ENCODE results near the gene CC2D2B.
"Not testable (repeated sequence)": the region's sequence is repeated elsewhere in the genome, so short reads cannot be mapped to it uniquely, and the experiment has no call there.

CC2D2B gene

DNA sequence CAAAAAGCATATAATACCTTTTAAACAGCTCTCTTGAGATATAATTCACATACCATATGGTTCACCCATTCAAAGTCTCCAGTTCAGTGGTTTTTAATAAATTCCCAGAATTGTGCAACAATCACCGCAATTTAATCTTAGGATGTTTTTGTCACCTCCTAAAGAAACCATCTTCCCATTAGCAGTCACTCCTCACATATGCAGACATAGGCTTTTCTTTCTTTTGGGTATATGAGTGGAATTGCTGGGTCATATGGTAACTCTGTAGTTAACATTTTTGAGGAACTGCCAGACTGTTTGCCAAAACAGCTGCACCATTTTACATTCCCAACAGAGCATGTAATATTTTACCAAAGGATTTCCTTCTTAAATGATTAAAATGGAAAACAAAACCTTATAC lies 57.0 kb downstream of the CC2D2B start:
- H3K27ac Mint-ChIP-seq, result no peak overlapping the region
- H3K36me3 Mint-ChIP-seq (ENCODE audit: low read depth), result no peaks in the 10 kb centered on the region
- peaks cover 8% of the 10 kb centered on the region for H3K9me3 Mint-ChIP-seq
- H3K4me1 Mint-ChIP-seq (ENCODE audit: low read depth), result peaks cover 22% of the 10 kb centered on the region
- no peak overlapping the region for H3K4me3 Mint-ChIP-seq
- H3K27me3 Mint-ChIP-seq, result no peaks in the 10 kb centered on the region

DNA sequence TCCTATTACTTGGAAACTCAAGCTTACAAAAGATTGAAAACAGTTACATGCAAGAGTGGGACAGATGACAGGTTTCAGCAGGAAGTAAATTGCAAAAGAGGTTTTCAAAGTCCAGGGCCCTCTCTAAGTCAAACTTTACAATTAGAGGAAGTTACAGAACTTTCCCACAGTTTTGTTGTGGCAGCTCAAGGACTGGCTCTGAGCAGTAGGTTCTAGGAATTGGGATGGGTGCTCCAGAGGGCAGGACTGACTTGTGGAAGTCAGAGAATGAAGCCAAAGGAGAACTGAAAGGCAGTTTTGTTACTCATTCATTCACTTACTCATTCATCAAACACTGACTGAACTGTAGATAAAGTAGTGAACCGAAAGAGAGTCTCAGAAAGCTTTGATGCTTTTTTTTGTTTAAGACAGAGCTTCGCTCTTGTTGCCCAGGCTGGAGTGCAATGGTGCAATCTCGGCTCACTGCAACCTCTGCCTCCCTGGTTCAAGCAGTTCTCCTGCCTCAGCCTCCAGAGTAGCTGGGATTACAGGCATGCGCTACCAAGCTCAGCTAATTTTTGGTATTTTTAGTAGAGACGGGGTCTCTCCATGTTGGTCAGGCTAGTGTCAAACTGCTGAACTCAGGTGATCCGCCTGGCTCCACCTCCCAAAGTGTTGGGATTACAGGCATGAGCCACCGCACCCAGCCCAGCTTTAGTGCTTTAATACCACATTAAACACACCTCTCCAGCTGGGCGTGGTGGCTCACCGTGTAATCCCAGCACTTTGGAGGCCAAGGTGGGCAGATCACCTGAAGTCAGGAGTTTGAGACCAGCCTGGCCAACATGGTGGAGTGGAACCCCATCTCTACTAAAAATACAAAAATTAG lies 68.8 kb downstream of the CC2D2B start:
- Mint-ChIP-seq H3K36me3 (ENCODE audit: low read depth) (no peaks in the 10 kb centered on the region), H3K27ac (no peak overlapping the region), H3K27me3 (peaks cover 4% of the 10 kb centered on the region), H3K9me3 (no peaks in the 10 kb centered on the region), H3K4me1 (ENCODE audit: low read depth) (no peaks in the 10 kb centered on the region), H3K4me3 (no peak overlapping the region)

DNA sequence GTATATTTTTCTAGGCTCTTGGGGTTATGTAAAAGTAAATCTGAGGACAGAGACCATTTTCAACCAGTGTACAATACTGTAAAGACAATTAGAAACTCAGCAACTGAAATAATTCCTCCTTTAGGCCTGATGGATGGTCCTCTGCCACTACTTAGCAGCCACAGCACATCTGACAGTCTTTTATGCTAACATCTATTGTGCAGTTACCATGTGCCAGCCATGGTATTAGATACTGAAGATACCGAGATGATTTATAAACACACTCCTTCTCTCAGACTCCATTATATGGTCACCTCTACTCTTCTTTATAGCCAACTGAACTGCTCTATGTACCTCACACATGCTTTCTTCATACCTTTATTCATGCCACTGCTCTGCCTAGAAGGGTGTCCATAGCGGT lies 74.4 kb downstream of the CC2D2B start:
- no peaks in the 10 kb centered on the region for H3K9me3 Mint-ChIP-seq
- H3K27me3 Mint-ChIP-seq, result no peaks in the 10 kb centered on the region
- no peak overlapping the region for H3K27ac Mint-ChIP-seq
- no peaks in the 10 kb centered on the region for H3K4me1 Mint-ChIP-seq (ENCODE audit: low read depth)
- no peak overlapping the region for H3K4me3 Mint-ChIP-seq
- no peaks in the 10 kb centered on the region for H3K36me3 Mint-ChIP-seq (ENCODE audit: low read depth)

DNA sequence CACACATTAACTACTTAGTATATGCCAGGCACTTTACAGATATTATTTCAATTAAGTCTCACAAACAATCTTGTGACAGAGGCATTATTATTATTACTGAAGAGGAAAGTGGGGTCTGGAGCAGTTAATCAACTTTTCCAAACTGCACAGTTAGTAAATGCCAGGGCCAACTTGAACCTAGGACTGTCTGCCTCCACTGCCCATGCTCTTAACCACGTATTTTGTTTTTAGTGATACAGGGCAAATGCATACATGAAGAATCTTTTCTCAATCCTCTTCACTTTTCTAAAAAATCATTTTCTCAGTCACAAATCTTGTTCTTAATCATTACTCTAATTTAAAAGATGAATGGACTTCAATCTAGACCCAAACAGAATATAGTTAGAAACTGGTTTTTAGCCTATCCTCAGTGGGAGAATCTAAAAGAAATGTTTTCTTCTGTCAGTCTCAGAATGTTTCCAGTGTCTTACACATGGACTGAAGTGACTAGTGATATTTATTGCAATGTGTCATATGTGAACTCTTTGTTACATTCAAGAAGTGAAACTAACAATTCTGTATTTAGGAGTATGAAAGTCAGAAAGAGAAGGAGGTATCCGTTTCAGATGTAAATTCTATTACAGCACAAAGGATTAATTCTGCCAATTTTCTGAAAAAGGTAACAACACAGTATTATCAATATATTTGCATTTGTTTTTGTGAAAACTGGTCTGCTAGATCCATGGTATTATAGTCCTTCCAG lies 80.1 kb downstream of the CC2D2B start:
- Mint-ChIP-seq H3K36me3 (ENCODE audit: low read depth) (no peaks in the 10 kb centered on the region), H3K4me3 (no peak overlapping the region), H3K27ac (no peak overlapping the region), H3K4me1 (ENCODE audit: low read depth) (no peaks in the 10 kb centered on the region), H3K27me3 (no peaks in the 10 kb centered on the region), H3K9me3 (no peaks in the 10 kb centered on the region)

DNA sequence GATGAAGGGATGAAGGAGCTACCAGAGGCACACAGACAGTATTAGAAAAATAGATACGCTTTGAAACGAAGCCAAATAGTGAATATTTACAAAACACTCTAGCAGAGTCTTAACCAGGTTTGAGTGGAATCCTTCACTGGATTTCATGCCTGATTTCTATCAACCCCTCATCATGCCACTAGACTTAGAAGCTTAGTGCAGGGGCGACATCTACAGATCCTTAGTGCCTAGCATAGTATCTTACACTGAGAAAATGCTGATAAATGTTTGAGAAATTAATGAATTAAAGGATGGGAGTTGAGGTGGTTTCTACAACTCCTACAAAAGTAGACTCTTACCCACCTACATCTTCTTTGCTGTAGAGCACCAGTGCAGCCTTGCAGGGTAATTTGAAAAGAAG lies 80.9 kb downstream of the CC2D2B start:
- Mint-ChIP-seq H3K36me3 (ENCODE audit: low read depth) (no peaks in the 10 kb centered on the region), H3K27ac (no peak overlapping the region), H3K9me3 (no peaks in the 10 kb centered on the region), H3K27me3 (no peaks in the 10 kb centered on the region), H3K4me3 (no peak overlapping the region), H3K4me1 (ENCODE audit: low read depth) (no peaks in the 10 kb centered on the region)

DNA sequence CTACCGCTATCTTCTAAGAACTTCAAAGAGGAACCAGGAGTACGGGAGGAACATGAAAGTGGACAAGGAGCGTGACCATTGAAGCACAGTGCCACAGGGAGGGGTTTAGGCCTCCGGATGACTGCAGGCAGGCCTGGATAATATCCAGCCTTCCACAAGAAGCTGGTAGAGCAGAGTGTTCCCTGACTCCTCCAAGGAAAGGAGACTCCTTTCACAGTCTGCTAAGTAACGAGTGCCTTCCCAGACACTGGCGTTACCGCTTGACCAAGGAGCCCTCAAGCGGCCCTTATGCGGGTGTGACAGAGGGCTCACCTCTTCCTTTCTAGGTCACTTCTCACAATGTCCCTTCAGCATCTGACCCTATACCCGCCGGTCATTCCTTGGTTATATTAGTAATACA lies 86.6 kb downstream of the CC2D2B start:
- H3K36me3 Mint-ChIP-seq (ENCODE audit: low read depth); H3K27ac Mint-ChIP-seq; H3K4me3 Mint-ChIP-seq; H3K4me1 Mint-ChIP-seq (ENCODE audit: low read depth); H3K9me3 Mint-ChIP-seq; H3K27me3 Mint-ChIP-seq: not testable (repeated sequence)

DNA sequence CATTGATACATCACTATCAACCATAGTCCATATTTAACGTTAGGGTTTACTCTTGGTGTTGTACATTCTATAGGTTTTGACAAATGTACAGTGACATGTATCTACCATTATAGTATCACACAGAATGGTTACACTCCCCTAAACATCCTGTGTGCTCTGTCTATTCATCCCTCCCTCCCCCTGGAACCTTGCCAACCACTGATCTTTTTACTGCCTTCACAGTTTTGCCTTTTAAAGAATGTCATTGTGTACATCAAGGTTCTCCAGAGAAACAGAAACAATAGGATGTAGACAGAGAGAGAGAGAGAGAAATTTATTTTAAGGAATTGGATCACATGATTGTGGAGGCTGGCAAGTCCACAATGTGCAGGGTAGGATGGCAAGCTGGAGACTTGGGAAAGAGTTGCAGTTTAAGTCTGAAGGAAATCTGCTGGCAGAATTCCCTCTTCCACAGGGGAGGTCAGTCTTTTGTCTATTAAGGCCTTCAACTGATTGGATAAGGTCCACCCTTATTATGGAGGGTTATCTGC lies 90.5 kb downstream of the CC2D2B start:
- no peak overlapping the region for H3K4me3 Mint-ChIP-seq
- no peak overlapping the region for H3K27ac Mint-ChIP-seq

DNA sequence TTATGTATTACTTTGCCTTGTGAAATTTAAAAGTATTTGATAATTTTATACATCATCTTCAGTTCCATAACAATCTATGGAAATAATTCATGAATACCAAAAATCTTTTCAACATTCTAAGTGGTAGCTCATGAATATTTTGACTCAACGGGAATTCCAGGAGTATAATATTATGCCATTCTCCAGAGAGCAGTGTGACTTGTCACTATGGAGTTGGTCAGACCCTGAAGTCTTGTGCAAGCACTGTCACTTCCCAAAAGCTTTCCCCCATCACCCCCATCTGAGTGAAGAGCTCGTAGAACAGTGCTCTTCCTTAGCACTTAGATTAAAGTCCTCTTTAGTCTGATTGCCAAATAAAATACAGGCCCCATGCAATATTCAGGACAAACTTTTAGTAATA lies 106.2 kb downstream of the CC2D2B start:
- Mint-ChIP-seq H3K27ac (no peak overlapping the region), H3K4me3 (no peak overlapping the region), H3K9me3 (no peaks in the 10 kb centered on the region), H3K27me3 (peaks cover 4% of the 10 kb centered on the region), H3K4me1 (ENCODE audit: low read depth) (no peaks in the 10 kb centered on the region), H3K36me3 (ENCODE audit: low read depth) (no peaks in the 10 kb centered on the region)

More for the DNA sequence above, 90.5 kb downstream of the CC2D2B start:
- H3K36me3 Mint-ChIP-seq (ENCODE audit: low read depth), result no peaks in the 10 kb centered on the region
- no peaks in the 10 kb centered on the region for H3K27me3 Mint-ChIP-seq
- no peaks in the 10 kb centered on the region for H3K9me3 Mint-ChIP-seq
- H3K4me1 Mint-ChIP-seq (ENCODE audit: low read depth), result no peaks in the 10 kb centered on the region

DNA sequence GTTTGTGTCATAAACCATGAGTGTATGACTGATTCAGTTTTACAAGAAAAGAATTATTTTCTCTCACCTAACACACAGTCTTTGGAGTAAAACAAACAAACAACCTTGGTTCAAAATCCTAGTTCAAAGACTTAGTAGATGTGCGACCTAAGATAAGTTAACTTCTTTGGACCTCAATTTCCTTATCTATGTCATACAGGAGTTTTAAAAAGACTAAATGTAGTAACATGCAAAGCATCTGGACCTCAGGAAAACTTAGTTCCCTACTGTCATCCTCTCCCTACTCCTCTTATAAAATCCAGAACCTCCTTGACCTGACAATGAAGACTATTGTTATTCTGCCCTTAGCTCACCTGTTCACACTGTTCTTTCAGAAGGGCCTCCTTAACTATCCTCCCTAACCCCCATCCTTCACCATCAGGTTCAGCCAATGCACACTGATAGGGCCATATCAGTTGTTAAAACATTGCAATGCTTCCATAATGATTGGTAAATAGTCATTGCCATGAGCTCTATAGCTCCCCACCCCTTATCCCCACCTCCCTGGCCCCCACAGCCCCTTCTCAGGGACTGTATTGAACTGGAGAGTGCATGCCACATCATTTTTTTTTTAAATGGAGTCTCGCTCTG lies 106.8 kb downstream of the CC2D2B start:
- H3K4me1 Mint-ChIP-seq (ENCODE audit: low read depth), result no peaks in the 10 kb centered on the region
- no peaks in the 10 kb centered on the region for H3K36me3 Mint-ChIP-seq (ENCODE audit: low read depth)
- no peaks in the 10 kb centered on the region for H3K9me3 Mint-ChIP-seq
- H3K27me3 Mint-ChIP-seq, result peaks cover 4% of the 10 kb centered on the region
- H3K27ac Mint-ChIP-seq, result no peak overlapping the region
- no peak overlapping the region for H3K4me3 Mint-ChIP-seq

DNA sequence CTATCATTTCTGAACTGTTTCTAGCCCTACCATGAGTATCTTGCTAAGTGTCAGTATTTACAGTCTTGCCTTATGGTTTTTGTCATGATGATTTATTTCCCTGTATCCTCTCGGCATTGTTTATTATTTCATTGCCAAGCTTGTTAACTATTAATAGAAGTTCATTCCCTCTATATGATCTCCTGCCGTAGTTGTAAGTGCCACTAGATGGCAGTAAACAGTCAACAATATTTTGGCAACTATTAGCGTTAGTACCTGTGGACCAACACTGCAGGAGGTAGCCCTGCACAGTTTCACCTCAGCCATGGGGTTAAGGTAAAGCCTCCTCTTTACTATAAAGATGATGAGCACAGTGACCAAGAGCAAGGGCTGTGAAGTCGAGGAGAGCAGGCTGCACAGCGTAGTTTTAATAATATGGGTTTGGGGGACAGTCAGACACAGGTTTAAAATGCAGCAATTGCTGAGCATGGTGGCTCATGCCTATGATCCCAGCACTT lies 109.5 kb downstream of the CC2D2B start:
- Mint-ChIP-seq H3K4me3 (no peak overlapping the region), H3K36me3 (ENCODE audit: low read depth) (no peaks in the 10 kb centered on the region), H3K4me1 (ENCODE audit: low read depth) (no peaks in the 10 kb centered on the region), H3K9me3 (no peaks in the 10 kb centered on the region), H3K27me3 (peaks cover 4% of the 10 kb centered on the region), H3K27ac (no peak overlapping the region)

DNA sequence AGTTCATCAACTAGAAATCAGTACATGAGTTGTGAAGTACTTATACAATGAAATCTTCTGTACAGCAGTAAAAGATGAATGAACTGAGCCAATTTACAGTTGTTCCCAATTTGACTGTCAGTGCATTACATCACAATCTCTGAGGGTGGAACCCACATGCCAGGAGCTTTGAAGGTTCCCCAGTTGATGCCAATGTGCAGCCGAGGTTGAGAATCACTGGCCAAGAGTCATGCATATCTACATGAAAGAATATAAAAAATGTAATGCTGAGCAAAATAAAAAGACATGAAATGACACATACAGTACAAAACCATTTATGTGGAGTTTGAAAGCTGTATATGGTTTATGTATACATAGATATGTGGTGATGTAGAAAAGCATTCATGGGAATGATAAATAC lies 113.6 kb downstream of the CC2D2B start:
- Mint-ChIP-seq H3K27ac (no peak overlapping the region), H3K36me3 (ENCODE audit: low read depth) (no peaks in the 10 kb centered on the region), H3K4me3 (no peak overlapping the region), H3K27me3 (peaks cover 4% of the 10 kb centered on the region), H3K4me1 (ENCODE audit: low read depth) (no peaks in the 10 kb centered on the region), H3K9me3 (no peaks in the 10 kb centered on the region)

DNA sequence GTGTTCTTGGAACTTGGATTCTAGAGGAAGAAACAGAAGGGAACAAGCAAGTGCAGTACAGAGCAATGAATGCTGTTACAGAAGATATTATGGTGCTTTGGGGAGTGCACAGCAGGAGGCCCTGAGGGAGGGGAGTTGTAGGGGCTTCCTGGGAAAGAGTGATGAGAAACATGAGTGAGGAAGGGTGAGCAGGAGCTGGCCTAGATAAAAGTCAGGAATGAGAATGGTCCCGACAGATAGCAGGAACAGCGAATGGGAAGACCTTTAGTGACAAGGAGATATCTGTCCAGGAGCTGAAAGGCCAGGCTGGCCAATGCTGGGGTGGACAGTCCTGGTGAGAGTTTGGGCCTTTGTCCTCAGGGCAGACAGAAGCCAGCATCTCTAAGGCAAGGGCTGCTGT lies 115.0 kb downstream of the CC2D2B start:
- Mint-ChIP-seq H3K9me3 (no peaks in the 10 kb centered on the region), H3K4me1 (ENCODE audit: low read depth) (no peaks in the 10 kb centered on the region), H3K27me3 (no peaks in the 10 kb centered on the region), H3K27ac (no peak overlapping the region), H3K4me3 (no peak overlapping the region), H3K36me3 (ENCODE audit: low read depth) (no peaks in the 10 kb centered on the region)

DNA sequence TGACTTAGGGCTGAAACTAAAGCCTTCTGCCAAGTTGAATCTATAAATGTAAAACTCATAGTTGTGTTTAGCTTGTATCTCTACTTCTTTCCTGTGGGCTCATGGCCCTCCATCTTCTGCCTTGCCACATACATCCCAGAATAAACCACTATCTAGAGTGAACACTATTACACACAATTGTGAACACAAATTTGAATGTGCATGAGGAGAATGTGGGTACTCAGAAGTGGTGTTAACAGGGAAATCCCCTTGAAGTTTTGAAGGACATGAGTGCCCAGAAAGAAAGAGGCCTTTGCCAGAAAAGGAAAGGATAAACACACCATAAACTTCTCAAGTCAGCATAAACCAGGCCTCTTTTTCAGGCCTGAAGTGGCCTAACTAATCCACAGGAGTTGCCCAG lies 115.4 kb downstream of the CC2D2B start:
- Mint-ChIP-seq H3K4me1 (ENCODE audit: low read depth) (no peaks in the 10 kb centered on the region), H3K9me3 (no peaks in the 10 kb centered on the region), H3K36me3 (ENCODE audit: low read depth) (no peaks in the 10 kb centered on the region), H3K27me3 (no peaks in the 10 kb centered on the region), H3K4me3 (no peak overlapping the region), H3K27ac (no peak overlapping the region)

DNA sequence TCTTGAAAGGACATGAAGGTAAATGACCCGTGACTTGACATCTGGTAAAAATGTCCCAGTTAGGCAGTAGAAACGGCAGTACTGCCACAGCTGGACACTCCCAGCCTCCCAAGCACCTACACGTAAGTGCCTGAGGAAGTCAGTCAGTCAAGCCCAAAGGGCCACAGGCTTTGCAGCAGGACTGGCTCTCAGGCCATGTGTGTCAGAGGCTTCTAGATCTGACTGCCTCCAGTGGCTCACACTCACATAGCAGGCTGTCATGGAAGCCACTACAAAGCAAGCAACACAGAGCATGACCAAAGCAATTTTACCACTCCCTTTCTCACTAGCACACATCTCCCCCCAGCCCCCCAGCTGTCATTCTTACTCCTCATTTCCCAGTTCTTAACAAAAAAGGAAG lies 117.8 kb downstream of the CC2D2B start:
- Mint-ChIP-seq H3K27me3 (no peaks in the 10 kb centered on the region), H3K4me3 (no peak overlapping the region), H3K27ac (no peak overlapping the region), H3K4me1 (ENCODE audit: low read depth) (no peaks in the 10 kb centered on the region), H3K36me3 (ENCODE audit: low read depth) (no peaks in the 10 kb centered on the region), H3K9me3 (no peaks in the 10 kb centered on the region)

DNA sequence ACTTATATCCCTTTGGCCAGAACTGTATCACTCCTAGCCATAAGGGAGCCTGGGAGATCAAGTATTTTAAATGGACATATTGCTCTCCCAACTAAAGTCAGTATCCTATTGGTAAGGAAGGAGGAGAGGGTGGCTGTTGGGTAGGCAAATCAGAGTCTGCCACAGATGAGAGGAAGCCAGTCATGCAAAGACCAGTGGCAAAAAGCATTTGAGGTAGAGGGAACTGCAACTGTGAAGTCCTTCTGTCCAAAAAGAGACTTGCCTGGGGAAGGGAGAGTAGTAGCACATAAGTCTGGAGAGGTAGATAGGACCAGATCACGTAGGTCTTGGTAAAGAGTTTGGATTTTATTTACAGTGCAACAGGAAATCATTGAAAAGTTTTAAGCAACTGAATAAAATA lies 126.8 kb downstream of the CC2D2B start:
- Mint-ChIP-seq H3K27ac (no peak overlapping the region), H3K36me3 (ENCODE audit: low read depth) (no peaks in the 10 kb centered on the region), H3K9me3 (no peaks in the 10 kb centered on the region), H3K4me3 (no peak overlapping the region), H3K27me3 (peaks cover 34% of the 10 kb centered on the region), H3K4me1 (ENCODE audit: low read depth) (no peaks in the 10 kb centered on the region)
